A549 treated with AZD2906 at 1 μM for 4 hours (cell line): ENCODE data around the gene PROSER1. TPM values are rescaled to one million over a fixed set of nuclear protein-coding genes. Genes with fewer than 3 reads are reported as not detected.

ENCODE experiments used
- total RNA-seq: library from RNA; stranded (reverse); fragments of 200-300 nt; extraction: Qiagen RNA extraction; gene quantifications from 5 replicates; pipeline ENCODE4 v1.2.3, GENCODE V29; 2022

The PROSER1 gene
- 9.6 to 11.1 TPM (median 10.9 TPM) in 5 replicates for total RNA-seq

DNA sequence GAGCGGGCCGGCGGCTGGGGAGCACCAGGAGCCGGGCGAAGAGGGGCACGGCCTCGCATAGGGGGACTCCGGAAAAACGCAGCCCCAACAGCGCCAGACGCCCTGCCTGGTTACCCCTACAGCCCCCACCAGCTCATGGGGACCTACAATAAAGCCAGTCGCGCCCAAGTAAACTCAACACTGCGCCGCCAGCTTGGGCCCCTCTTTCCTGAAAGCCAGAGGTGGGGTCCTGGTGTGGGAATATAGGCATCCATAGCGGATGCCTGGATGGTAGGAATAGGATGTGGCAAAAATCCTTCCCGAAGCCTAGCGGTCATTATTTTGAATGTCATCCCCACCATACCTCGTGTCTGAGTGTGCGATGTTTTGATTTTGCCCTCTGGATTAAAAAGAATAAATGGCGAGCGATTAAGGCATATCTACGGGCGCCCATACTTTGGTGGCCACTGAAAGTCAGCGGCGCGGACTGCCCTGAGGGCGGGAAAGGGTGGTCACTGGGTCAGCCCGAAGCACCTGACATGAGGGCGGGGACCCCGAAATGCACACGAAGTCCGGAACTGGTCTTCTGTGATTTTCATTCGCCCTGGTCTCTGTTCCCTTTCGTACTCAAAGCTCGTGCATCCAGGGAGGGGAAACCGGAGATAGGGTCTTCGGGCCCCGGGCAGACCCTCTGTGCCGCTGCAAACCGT, at the start of gene PROSER1, which contains the start of gene NHLRC3:
PROSER1 (minus strand) TSS at position 210 of the 689 bp plus-strand sequence. CDS start 847 bp downstream, outside the sequence.
NHLRC3 (plus strand) TSS at position 577 of the 689 bp plus-strand sequence. CDS start 184 bp downstream, outside the sequence.

DNA sequence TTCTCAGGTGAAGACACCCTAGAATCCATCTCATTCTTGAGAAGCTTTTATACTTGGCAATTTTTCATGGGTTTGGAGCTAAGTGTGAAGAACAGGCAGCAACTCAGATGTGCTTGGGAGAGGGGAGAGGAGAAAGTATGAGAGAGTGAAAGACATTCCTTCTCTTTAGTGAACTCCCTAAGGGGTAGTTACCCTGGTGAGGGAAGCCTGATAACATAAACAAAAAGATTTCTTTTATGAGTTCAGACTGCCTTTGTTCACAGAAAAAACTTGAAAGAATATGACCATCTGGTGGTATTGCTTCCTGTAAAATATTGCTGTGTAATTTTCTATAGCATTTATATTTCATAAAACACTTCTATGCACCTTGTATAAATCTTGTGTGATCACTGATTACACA, 47.2 kb downstream of the PROSER1 start, which contains the start of gene STOML3:
STOML3 (minus strand) TSS at position 139 of the 400 bp plus-strand sequence; CDS start at position 29, 110 bp downstream.

Other genes with a start within 250 kb of the PROSER1 start
- not detected in 5 replicates for gene STOML3, start 47.3 kb downstream of the PROSER1 start, total RNA-seq
- gene NHLRC3, start 367 bp upstream of the PROSER1 start, total RNA-seq = 4.3 to 6.6 TPM (median 5.0 TPM) in 5 replicates